ENCODE measurements around the gene RPA3.

DNA sequence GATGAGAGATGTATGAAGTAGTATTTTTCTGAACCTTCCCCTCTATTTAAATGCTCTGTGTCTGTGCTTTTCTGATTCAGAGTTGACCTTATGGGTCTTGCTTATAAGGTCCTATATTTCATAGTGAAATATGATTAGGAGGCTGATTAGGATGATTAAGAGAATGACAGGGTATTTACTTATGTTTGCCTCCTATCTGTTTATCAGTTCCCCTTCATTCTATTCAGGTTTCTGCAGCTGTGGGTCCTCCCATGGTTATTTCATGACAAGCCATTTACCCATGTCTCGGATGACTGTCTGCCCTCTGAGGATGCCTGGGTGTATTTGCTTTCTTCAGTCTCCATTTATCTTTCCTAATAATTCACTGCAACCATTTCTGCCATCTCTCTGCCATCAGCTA, 16.9 kb downstream of the RPA3 start:
- no peak for TF ChIP-seq EZH2 (IDR thresholded peaks at IDR 0.05; ENCODE audit: borderline replicate concordance, low read depth, low read length, severe bottlenecking)
- TF ChIP-seq, protein P1, sequence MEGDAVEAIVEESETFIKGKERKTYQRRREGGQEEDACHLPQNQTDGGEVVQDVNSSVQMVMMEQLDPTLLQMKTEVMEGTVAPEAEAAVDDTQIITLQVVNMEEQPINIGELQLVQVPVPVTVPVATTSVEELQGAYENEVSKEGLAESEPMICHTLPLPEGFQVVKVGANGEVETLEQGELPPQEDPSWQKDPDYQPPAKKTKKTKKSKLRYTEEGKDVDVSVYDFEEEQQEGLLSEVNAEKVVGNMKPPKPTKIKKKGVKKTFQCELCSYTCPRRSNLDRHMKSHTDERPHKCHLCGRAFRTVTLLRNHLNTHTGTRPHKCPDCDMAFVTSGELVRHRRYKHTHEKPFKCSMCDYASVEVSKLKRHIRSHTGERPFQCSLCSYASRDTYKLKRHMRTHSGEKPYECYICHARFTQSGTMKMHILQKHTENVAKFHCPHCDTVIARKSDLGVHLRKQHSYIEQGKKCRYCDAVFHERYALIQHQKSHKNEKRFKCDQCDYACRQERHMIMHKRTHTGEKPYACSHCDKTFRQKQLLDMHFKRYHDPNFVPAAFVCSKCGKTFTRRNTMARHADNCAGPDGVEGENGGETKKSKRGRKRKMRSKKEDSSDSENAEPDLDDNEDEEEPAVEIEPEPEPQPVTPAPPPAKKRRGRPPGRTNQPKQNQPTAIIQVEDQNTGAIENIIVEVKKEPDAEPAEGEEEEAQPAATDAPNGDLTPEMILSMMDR (IDR thresholded peaks at IDR 0.05; ENCODE audit: borderline replicate concordance, extremely low read depth, low read length, poor library complexity, severe bottlenecking): no peak
